IMR-90 (cell line): ENCODE data around the gene SERPINI1. TPM values are rescaled to one million over a fixed set of nuclear protein-coding genes. Genes with fewer than 3 reads are reported as not detected.

ENCODE experiments used
- ATAC-seq: fragments of 200-7000 bp; cut with Tn5 transposase; 2 replicates; pipeline ENCODE4 v1.9.1; 2020; ENCODE audit warnings: low read depth, mild to moderate bottlenecking, moderate library complexity
- BruUV-seq: library from RNA; stranded (reverse); fragments of 400-500 nt; replicated peaks from 2 replicates; lab custom pipeline; 2021; lab: Mats Ljungman, UMichigan
- CTCF ChIA-PET: fragments of 300-600 bp; formaldehyde crosslinking; extraction: SDS; loops from one replicate; lab custom pipeline; 2021; ENCODE audit warnings: antibody characterized with exemption; lab: Yijun Ruan, JAX
- POLR2A ChIA-PET: fragments of 300-600 bp; sonication (Branson Sonifier 250); formaldehyde crosslinking; loops from one replicate; lab custom pipeline; 2022; ENCODE audit warnings: antibody characterized with exemption; ENCODE audit not compliant: unreplicated experiment; lab: Charles Lee
- DNase-seq: peaks from one replicate; pipeline ENCODE4 v3.0.0; 2013
- H2AFZ ChIP-seq: replicated peaks from 2 replicates; pipeline ENCODE3; 2013; ENCODE audit warnings: low read length, mild to moderate bottlenecking; ENCODE audit not compliant: poor library complexity
- H2AK5ac ChIP-seq: 2 replicates; pipeline ENCODE4 v1.6.1; 2013; ENCODE audit warnings: low read depth, low read length, inconsistent platforms
- H2AK9ac ChIP-seq: replicated peaks from 2 replicates; pipeline ENCODE3; 2013; ENCODE audit warnings: mild to moderate bottlenecking, low read depth, low read length, moderate library complexity; ENCODE audit not compliant: poor library complexity
- H2BK120ac ChIP-seq: 2 replicates; pipeline ENCODE4 v1.6.1; 2013; ENCODE audit warnings: low read depth, low read length, inconsistent platforms
- H2BK15ac ChIP-seq: 3 replicates; pipeline ENCODE4 v1.6.1; 2013; ENCODE audit warnings: low read depth, low read length, inconsistent platforms
- H2BK20ac ChIP-seq: 2 replicates; pipeline ENCODE4 v1.6.1; 2013; ENCODE audit warnings: low read depth, mild to moderate bottlenecking, inconsistent platforms, low read length, moderate library complexity
- H2BK5ac ChIP-seq: 2 replicates; pipeline ENCODE4 v1.6.1; 2013; ENCODE audit warnings: mild to moderate bottlenecking, low read depth, low read length, inconsistent platforms; ENCODE audit not compliant: poor library complexity, severe bottlenecking
- H3K14ac ChIP-seq: replicated peaks from 2 replicates; pipeline ENCODE4 v1.6.1; 2013; ENCODE audit warnings: low read depth, low read length, inconsistent platforms
- H3K18ac ChIP-seq: 2 replicates; pipeline ENCODE4 v1.6.1; 2013; ENCODE audit warnings: low read depth, low read length, control low read depth
- H3K23ac ChIP-seq: 2 replicates; pipeline ENCODE4 v1.6.1; 2013; ENCODE audit warnings: low read depth, low read length, inconsistent platforms
- H3K27ac ChIP-seq: 2 replicates; pipeline ENCODE4 v1.5.1; 2013; ENCODE audit warnings: mild to moderate bottlenecking, control low read depth, low read length; ENCODE audit not compliant: insufficient read depth
- H3K27me3 ChIP-seq: 2 replicates; pipeline ENCODE4 v1.6.1; 2013; ENCODE audit warnings: low read length; ENCODE audit not compliant: control insufficient read depth, insufficient read depth
- H3K36me3 ChIP-seq: 2 replicates; pipeline ENCODE4 v1.6.1; 2013; ENCODE audit warnings: low read length, mixed read lengths; ENCODE audit not compliant: control insufficient read depth, insufficient read depth
- H3K4ac ChIP-seq: 2 replicates; pipeline ENCODE4 v1.6.1; 2013; ENCODE audit warnings: low read depth, low read length, inconsistent platforms
- H3K4me1 ChIP-seq: 2 replicates; pipeline ENCODE4 v1.6.1; 2013; ENCODE audit warnings: low read length, mixed read lengths; ENCODE audit not compliant: control insufficient read depth, insufficient read depth
- H3K4me2 ChIP-seq: 2 replicates; pipeline ENCODE4 v1.6.1; 2013; ENCODE audit warnings: low read depth, mild to moderate bottlenecking, control low read depth, low read length, moderate library complexity
- H3K4me3 ChIP-seq: 2 replicates; pipeline ENCODE4 v1.5.1; 2013; ENCODE audit warnings: low read depth, mild to moderate bottlenecking, control low read depth, low read length, moderate library complexity; ENCODE audit not compliant: insufficient read depth
- H3K56ac ChIP-seq: 2 replicates; pipeline ENCODE4 v1.6.1; 2013; ENCODE audit warnings: low read length, inconsistent platforms; ENCODE audit not compliant: insufficient read depth; ENCODE audit errors: extremely low read depth
- H3K79me1 ChIP-seq, 2 experiments: 2 replicates each; pipeline ENCODE4 v1.6.1; 2013; ENCODE audit warnings: low read length in 2 of 2, inconsistent platforms in 1 of 2, low read depth in 1 of 2
- H3K9ac ChIP-seq: 2 replicates; pipeline ENCODE4 v1.6.1; 2013; ENCODE audit warnings: low read depth, low read length, control low read depth
- H3K9me1 ChIP-seq: 2 replicates; pipeline ENCODE4 v1.6.1; 2013; ENCODE audit warnings: low read length, inconsistent platforms; ENCODE audit not compliant: insufficient read depth
- H3K9me3 ChIP-seq: 2 replicates; pipeline ENCODE4 v1.6.1; 2013; ENCODE audit warnings: low read length; ENCODE audit not compliant: control insufficient read depth, insufficient read depth
- H4K20me1 ChIP-seq: 2 replicates; pipeline ENCODE4 v1.6.1; 2013; ENCODE audit warnings: low read length, inconsistent platforms; ENCODE audit not compliant: insufficient read depth
- H4K5ac ChIP-seq: 2 replicates; pipeline ENCODE4 v1.6.1; 2013; ENCODE audit warnings: mild to moderate bottlenecking, low read depth, low read length, control low read depth
- H4K8ac ChIP-seq, 2 experiments: 2 replicates each; pipeline ENCODE4 v1.6.1; 2013; ENCODE audit warnings: low read depth in 2 of 2, low read length in 2 of 2, control low read depth in 1 of 2, inconsistent platforms in 1 of 2
- H4K91ac ChIP-seq: 2 replicates; pipeline ENCODE4 v1.6.1; 2013; ENCODE audit warnings: low read depth, low read length, inconsistent platforms; ENCODE audit not compliant: insufficient read depth
- BHLHE40 ChIP-seq: fragments of 150-350 bp; IDR thresholded peaks from 2 replicates; pipeline ENCODE4 v1.6.1; 2016; ENCODE audit warnings: mild to moderate bottlenecking, low read depth, low read length
- CEBPB ChIP-seq: IDR thresholded peaks from 2 replicates; pipeline ENCODE4 v1.6.1; 2012; ENCODE audit warnings: low read depth, low read length, improper control_type of control experiment
- CHD1 ChIP-seq: IDR thresholded peaks from 2 replicates; pipeline ENCODE4 v1.6.1; 2012; ENCODE audit warnings: low read depth, low read length, improper control_type of control experiment
- FOS ChIP-seq: fragments of 150-350 bp; IDR thresholded peaks from 2 replicates; pipeline ENCODE4 v1.6.1; 2016; ENCODE audit warnings: low read depth, low read length
- MAFK ChIP-seq: IDR thresholded peaks from 2 replicates; pipeline ENCODE4 v1.6.1; 2012; ENCODE audit warnings: low read depth, low read length, improper control_type of control experiment
- MAZ ChIP-seq: IDR thresholded peaks from 2 replicates; pipeline ENCODE4 v1.6.1; 2012; ENCODE audit warnings: low read depth, mild to moderate bottlenecking, low read length, improper control_type of control experiment, moderate library complexity, borderline replicate concordance
- MXI1 ChIP-seq: IDR thresholded peaks from 2 replicates; pipeline ENCODE4 v1.6.1; 2012; ENCODE audit warnings: low read depth, mild to moderate bottlenecking, low read length, moderate library complexity, borderline replicate concordance
- NFE2L2 ChIP-seq: fragments of 150-350 bp; IDR thresholded peaks from 2 replicates; pipeline ENCODE4 v1.6.1; 2016; ENCODE audit warnings: low read depth, mild to moderate bottlenecking, low read length
- POLR2A ChIP-seq: IDR thresholded peaks from 2 replicates; pipeline ENCODE4 v1.6.1; 2012; ENCODE audit warnings: mild to moderate bottlenecking, low read depth, low read length
- RAD21 ChIP-seq: IDR thresholded peaks from 2 replicates; pipeline ENCODE4 v1.6.1; 2012; ENCODE audit warnings: low read length, improper control_type of control experiment
- RCOR1 ChIP-seq: IDR thresholded peaks from 2 replicates; pipeline ENCODE4 v1.6.1; 2012; ENCODE audit warnings: mild to moderate bottlenecking, low read length, improper control_type of control experiment; ENCODE audit not compliant: insufficient replicate concordance
- RFX5 ChIP-seq: IDR thresholded peaks from 2 replicates; pipeline ENCODE4 v1.8.0; 2012; ENCODE audit warnings: low read depth, mild to moderate bottlenecking, low read length, moderate library complexity
- SMC3 ChIP-seq: fragments of 150-350 bp; IDR thresholded peaks from 2 replicates; pipeline ENCODE4 v1.6.1; 2016; ENCODE audit warnings: low read depth, mild to moderate bottlenecking, antibody characterized with exemption, low read length, moderate library complexity
- WGBS, 2 experiments: methylation state at CpG; one replicate each; pipeline versions ENCODE4 v1.1.5 to v1.1.7; 2013; ENCODE audit warnings: missing lambda C conversion rate in 2 of 2; ENCODE audit not compliant: insufficient read length in 1 of 2; ENCODE audit errors: extremely low coverage in 2 of 2; 5-methylcytosine and 5-hydroxymethylcytosine counted together
- dilution Hi-C: fragments of 300-500 bp; cut with HindIII; formaldehyde crosslinking; loops from one replicate; pipeline ENCODE4 v1.14.3; 2018; ENCODE audit warnings: low sequenced_read_pairs; ENCODE audit not compliant: unreplicated experiment
- in situ Hi-C: fragments of 300-500 bp; cut with MboI; formaldehyde crosslinking; loops from 3 replicates; pipeline ENCODE4 v1.14.3; 2019; ENCODE audit warnings: low sequenced_read_pairs, inconsistent platforms, mixed read lengths
- intact Hi-C: fragments of 100-400 bp; cut with micrococcal nuclease; formaldehyde crosslinking; loops from 2 replicates; pipeline ENCODE4 v1.10.0; 2022
- polyA plus RNA-seq, 3 experiments: library from polyadenylated mRNA; depleted of rRNA; stranded (reverse); fragments of >200 nt; gene quantifications; 2 replicates each; pipeline ENCODE4 v1.2.3, GENCODE V29; 2012; ENCODE audit warnings: low replicate concordance in 1 of 3
- total RNA-seq: library from RNA; depleted of rRNA; stranded (reverse); fragments of >200 nt; gene quantifications from 2 replicates; pipeline ENCODE4 v1.2.3, GENCODE V29; 2012
- TF ChIP-seq, protein P1 (sequence below): fragments of 150-350 bp; IDR thresholded peaks from 2 replicates; pipeline ENCODE4 v1.6.1; 2017; ENCODE audit warnings: mild to moderate bottlenecking, antibody characterized with exemption, low read length, low read depth
- TF ChIP-seq, protein P2 (sequence below): conservative IDR thresholded peaks from 2 replicates; pipeline ENCODE4 v1.5.1; 2012; ENCODE audit warnings: mild to moderate bottlenecking, low read depth, low read length, improper control_type of control experiment
- TF ChIP-seq, protein P3 (sequence below): fragments of 150-350 bp; IDR thresholded peaks from 2 replicates; pipeline ENCODE4 v1.6.1; 2016; ENCODE audit warnings: low read depth, mild to moderate bottlenecking, low read length, moderate library complexity, borderline replicate concordance

The SERPINI1 gene
- total and polyA plus RNA-seq, 2 of the 4 experiments (the other 2 are of a cell fraction) = 0.36 to 1.3 TPM

DNA sequence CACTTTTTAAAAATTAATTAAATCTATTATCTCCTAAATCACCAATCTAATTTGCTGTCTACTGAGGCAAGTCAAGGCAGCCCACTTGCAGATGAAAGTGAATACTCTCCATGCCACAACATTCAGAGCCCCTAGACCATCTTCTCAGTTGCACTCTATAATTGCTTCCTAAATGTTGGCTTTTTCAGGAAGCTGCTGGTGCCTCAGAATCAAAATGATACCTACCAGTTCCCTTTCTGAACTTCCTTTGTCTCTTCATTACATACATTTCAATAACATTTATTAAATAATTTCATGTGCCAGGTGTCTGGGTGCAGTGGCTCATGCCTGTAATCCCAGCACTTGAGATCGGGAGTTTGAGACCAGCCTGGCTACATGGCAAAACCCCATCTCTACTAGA lies 124.1 kb downstream of the SERPINI1 start:
- no peak for DNase-seq

More for the DNA sequence above, 124.1 kb downstream of the SERPINI1 start:
- Histone ChIP-seq H2AK5ac (no peak overlapping the region), H3K56ac (no peak overlapping the region), H2AFZ (no peak overlapping the region), H4K91ac (no peak overlapping the region), H4K20me1 (no peaks in the 10 kb centered on the region), H3K4me3 (no peak overlapping the region), H2AK9ac (no peak overlapping the region), H3K4me1 (no peaks in the 10 kb centered on the region), H3K9ac (no peak overlapping the region), H4K8ac (no peak overlapping the region), H2BK15ac (no peak overlapping the region), H3K36me3 (no peaks in the 10 kb centered on the region), H3K4ac (no peak overlapping the region), H3K18ac (no peak overlapping the region), H4K5ac (no peak overlapping the region), H3K9me3 (no peaks in the 10 kb centered on the region), H2BK20ac (no peak overlapping the region), H3K79me1 (no peaks in the 10 kb centered on the region), H3K23ac (no peak overlapping the region), H3K27me3 (no peaks in the 10 kb centered on the region), H3K4me2 (no peak overlapping the region), H3K14ac (no peak overlapping the region), H3K9me1 (no peaks in the 10 kb centered on the region), H3K27ac (no peak overlapping the region), H2BK5ac (no peak overlapping the region), H2BK120ac (no peak overlapping the region)
- no CpG with 5 or more reads among the region's 1 CpG for WGBS, 2 experiments
- ChIA-PET CTCF (interaction anchor here (1.4 kb wide), 1 partner anchor 12 kb away, joined by 3 read pairs; no protein-coding TSS in a partner anchor), POLR2A (no interaction called here)
- intact Hi-C loops (no loop called here), in situ Hi-C loops (no loop called here), dilution Hi-C loops (no loop called here)
- ATAC-seq = no peak
- no peak for TF ChIP-seq MXI1
- no peak for TF ChIP-seq POLR2A
- TF ChIP-seq, protein P1, sequence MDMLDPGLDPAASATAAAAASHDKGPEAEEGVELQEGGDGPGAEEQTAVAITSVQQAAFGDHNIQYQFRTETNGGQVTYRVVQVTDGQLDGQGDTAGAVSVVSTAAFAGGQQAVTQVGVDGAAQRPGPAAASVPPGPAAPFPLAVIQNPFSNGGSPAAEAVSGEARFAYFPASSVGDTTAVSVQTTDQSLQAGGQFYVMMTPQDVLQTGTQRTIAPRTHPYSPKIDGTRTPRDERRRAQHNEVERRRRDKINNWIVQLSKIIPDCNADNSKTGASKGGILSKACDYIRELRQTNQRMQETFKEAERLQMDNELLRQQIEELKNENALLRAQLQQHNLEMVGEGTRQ = no peak
- TF ChIP-seq NFE2L2 = no peak
- TF ChIP-seq MAFK = no peak
- TF ChIP-seq, protein P2, sequence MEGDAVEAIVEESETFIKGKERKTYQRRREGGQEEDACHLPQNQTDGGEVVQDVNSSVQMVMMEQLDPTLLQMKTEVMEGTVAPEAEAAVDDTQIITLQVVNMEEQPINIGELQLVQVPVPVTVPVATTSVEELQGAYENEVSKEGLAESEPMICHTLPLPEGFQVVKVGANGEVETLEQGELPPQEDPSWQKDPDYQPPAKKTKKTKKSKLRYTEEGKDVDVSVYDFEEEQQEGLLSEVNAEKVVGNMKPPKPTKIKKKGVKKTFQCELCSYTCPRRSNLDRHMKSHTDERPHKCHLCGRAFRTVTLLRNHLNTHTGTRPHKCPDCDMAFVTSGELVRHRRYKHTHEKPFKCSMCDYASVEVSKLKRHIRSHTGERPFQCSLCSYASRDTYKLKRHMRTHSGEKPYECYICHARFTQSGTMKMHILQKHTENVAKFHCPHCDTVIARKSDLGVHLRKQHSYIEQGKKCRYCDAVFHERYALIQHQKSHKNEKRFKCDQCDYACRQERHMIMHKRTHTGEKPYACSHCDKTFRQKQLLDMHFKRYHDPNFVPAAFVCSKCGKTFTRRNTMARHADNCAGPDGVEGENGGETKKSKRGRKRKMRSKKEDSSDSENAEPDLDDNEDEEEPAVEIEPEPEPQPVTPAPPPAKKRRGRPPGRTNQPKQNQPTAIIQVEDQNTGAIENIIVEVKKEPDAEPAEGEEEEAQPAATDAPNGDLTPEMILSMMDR = no peak
- no peak for TF ChIP-seq CHD1
- TF ChIP-seq MAZ = no peak
- TF ChIP-seq RCOR1 = no peak
- TF ChIP-seq SMC3 = no peak
- TF ChIP-seq CEBPB = no peak
- TF ChIP-seq BHLHE40 = no peak
- TF ChIP-seq FOS = no peak
- no peak for TF ChIP-seq RFX5
- TF ChIP-seq RAD21 = no peak
- TF ChIP-seq, protein P3, sequence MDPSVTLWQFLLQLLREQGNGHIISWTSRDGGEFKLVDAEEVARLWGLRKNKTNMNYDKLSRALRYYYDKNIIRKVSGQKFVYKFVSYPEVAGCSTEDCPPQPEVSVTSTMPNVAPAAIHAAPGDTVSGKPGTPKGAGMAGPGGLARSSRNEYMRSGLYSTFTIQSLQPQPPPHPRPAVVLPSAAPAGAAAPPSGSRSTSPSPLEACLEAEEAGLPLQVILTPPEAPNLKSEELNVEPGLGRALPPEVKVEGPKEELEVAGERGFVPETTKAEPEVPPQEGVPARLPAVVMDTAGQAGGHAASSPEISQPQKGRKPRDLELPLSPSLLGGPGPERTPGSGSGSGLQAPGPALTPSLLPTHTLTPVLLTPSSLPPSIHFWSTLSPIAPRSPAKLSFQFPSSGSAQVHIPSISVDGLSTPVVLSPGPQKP = no peak
- no TSS peak for BruUV-seq
